Mesodermal cell (in vitro differentiated cells): ENCODE results near the gene KIAA0930.

Experiments used
- H3K27ac ChIP-seq: 2 replicates; pipeline ENCODE4 v1.7.0; 2013; ENCODE audit warnings: mild to moderate bottlenecking, low read depth, low read length, moderate library complexity; ENCODE audit not compliant: severe bottlenecking
- H3K36me3 ChIP-seq: 2 replicates; pipeline ENCODE4 v1.7.1; 2013; ENCODE audit warnings: mild to moderate bottlenecking, low read length, moderate library complexity; ENCODE audit not compliant: control insufficient read depth, insufficient read depth
- H3K4me1 ChIP-seq: one replicate; pipeline ENCODE4 v1.7.1; 2013; ENCODE audit warnings: mild to moderate bottlenecking, low read length; ENCODE audit not compliant: insufficient read depth, control insufficient read depth, poor library complexity, severe bottlenecking
- H3K4me3 ChIP-seq: 2 replicates; pipeline ENCODE4 v1.7.0; 2013; ENCODE audit warnings: low read length, control low read depth, mild to moderate bottlenecking; ENCODE audit not compliant: insufficient read depth, poor library complexity, severe bottlenecking; ENCODE audit errors: extremely low read depth
- H3K9me3 ChIP-seq: 2 replicates; pipeline ENCODE4 v1.7.1; 2013; ENCODE audit warnings: mild to moderate bottlenecking, low read length, moderate library complexity; ENCODE audit not compliant: control insufficient read depth
- WGBS, 2 experiments: methylation state at CpG; one replicate each; pipeline ENCODE4 v1.1.5; 2013; ENCODE audit warnings: missing lambda C conversion rate in 2 of 2; ENCODE audit not compliant: insufficient coverage in 2 of 2; 5-methylcytosine and 5-hydroxymethylcytosine counted together

Gene KIAA0930

GRCh38 chr22:45235101-45235777 is 5.5 kb downstream of the KIAA0930 start:
- no peaks in the 10 kb centered on the region for H3K9me3 ChIP-seq
- H3K4me1 ChIP-seq = peaks cover 16% of the 10 kb centered on the region
- no peak overlapping the region for H3K4me3 ChIP-seq
- peaks cover 10% of the 10 kb centered on the region for H3K36me3 ChIP-seq
- no peak overlapping the region for H3K27ac ChIP-seq
- WGBS, 2 experiments = 94 to 95% methylated on average over 23 of the region's 23 CpGs

- 94 to 98% methylated on average over 7 to 8 of the region's 10 CpGs for WGBS, 2 experiments
- H3K4me1 ChIP-seq = peaks cover 8% of the 10 kb centered on the region
- H3K4me3 ChIP-seq = no peak overlapping the region
- H3K9me3 ChIP-seq = no peaks in the 10 kb centered on the region
- peaks cover 10% of the 10 kb centered on the region for H3K36me3 ChIP-seq
- no peak overlapping the region for H3K27ac ChIP-seq
Measured at GRCh38 chr22:45233827-45234226, 6.9 kb downstream of the KIAA0930 start.

DNA sequence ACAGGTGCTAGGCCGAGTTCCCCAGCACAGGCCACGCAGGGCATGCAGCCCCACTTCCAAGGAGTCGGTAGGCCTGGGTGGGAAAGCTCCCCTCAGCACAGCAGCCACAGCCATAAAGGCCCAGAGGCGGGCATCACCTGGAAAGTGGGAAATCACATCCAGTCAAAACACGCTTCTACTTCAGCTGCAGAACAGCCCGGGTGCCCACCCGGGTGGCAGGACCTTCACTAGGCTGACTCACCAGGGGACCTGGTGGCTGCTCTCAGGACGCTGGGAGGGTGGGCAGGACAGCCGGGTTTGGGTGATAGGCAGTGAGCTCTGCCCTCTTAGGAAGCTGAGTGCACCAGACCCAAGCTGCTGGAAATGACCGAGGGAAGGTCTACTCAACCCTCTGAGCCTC is 7.3 kb downstream of the KIAA0930 start:
- no peak overlapping the region for H3K4me3 ChIP-seq
- 92% methylated on average over 8 to 9 of the region's 10 CpGs for WGBS, 2 experiments
- no peaks in the 10 kb centered on the region for H3K9me3 ChIP-seq
- no peak overlapping the region for H3K27ac ChIP-seq
- H3K36me3 ChIP-seq = peaks cover 10% of the 10 kb centered on the region
- H3K4me1 ChIP-seq = peaks cover 8% of the 10 kb centered on the region

GRCh38 chr22:45231293-45231692 is 9.4 kb downstream of the KIAA0930 start:
- Histone ChIP-seq H3K27ac (no peak overlapping the region), H3K9me3 (no peaks in the 10 kb centered on the region), H3K4me1 (peaks cover 8% of the 10 kb centered on the region), H3K4me3 (no peak overlapping the region), H3K36me3 (peaks cover 4% of the 10 kb centered on the region)
- WGBS, 2 experiments = 76% methylated on average over 2 of the region's 2 CpGs; no CpG with 5 or more reads in 1 of the 2 experiments

DNA sequence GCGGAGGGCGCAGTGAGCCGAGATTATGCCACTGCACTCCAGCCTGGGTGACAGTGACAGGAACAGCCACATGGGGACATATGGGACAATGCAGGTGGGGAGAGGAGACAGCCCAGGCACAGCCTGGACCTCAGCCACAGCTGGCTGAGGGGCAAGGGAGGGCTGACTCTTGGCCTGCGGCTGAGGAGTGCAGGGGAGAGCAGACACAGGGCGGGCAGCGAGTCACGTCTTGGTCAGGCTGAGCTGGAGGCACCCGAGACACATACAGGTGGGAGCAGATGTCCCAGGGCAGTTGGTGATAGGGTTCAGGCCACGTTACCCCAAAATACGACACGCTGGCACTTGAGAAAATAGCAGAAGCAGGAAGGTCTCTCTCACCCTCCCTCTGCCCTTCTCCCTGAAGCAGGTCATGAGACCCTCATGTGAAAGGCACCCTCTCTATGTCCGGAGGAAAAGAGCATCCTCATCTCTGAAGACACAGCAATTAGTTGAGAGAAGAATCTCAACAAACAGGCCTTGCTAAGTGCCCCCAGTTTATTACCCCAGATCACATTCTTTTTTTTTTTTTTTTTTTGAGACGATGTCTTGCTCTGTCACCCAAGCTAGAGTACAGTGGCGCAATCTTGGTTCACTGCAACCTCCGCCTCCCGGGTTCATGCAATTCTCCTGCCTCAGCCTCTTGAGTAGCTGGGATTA is 10.5 kb downstream of the KIAA0930 start:
- no peak overlapping the region for H3K4me3 ChIP-seq
- peaks cover 8% of the 10 kb centered on the region for H3K4me1 ChIP-seq
- H3K36me3 ChIP-seq = peaks cover 4% of the 10 kb centered on the region
- H3K9me3 ChIP-seq = no peaks in the 10 kb centered on the region
- 89 to 90% methylated on average over 14 to 15 of the region's 16 CpGs for WGBS, 2 experiments
- H3K27ac ChIP-seq = no peak overlapping the region

DNA sequence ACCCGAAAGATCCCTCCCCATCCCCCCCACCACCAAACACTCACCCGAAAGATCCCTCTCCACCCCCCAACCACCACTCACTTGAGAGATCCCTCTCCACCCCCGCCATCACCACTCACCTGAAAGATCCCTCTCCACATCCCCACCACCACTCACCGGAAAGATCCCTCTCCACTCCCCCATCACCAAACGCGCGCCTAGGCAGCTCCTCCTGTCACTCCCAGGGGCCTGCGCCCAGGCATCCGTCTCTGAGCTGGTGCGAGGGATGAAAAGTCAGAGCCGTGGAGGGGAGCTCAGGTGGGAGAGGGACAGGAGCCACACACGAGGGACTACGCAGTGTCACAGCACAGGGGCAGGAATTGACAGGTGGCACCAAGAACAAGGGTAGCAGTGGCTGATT is 11.5 kb downstream of the KIAA0930 start:
- H3K9me3 ChIP-seq = no peaks in the 10 kb centered on the region
- WGBS, 2 experiments = 92% methylated on average over 6 of the region's 13 CpGs

GRCh38 chr22:45228401-45228754 is 12.3 kb downstream of the KIAA0930 start:
- Histone ChIP-seq H3K36me3 (peaks cover 4% of the 10 kb centered on the region), H3K27ac (no peak overlapping the region), H3K4me1 (peaks cover 13% of the 10 kb centered on the region), H3K9me3 (no peaks in the 10 kb centered on the region), H3K4me3 (no peak overlapping the region)
- 92 to 96% methylated on average over 6 to 7 of the region's 8 CpGs for WGBS, 2 experiments

More for the DNA sequence above, 11.5 kb downstream of the KIAA0930 start:
- no peak overlapping the region for H3K4me3 ChIP-seq
- peaks cover 4% of the 10 kb centered on the region for H3K36me3 ChIP-seq
- H3K4me1 ChIP-seq = peaks cover 8% of the 10 kb centered on the region
- H3K27ac ChIP-seq = no peak overlapping the region

DNA sequence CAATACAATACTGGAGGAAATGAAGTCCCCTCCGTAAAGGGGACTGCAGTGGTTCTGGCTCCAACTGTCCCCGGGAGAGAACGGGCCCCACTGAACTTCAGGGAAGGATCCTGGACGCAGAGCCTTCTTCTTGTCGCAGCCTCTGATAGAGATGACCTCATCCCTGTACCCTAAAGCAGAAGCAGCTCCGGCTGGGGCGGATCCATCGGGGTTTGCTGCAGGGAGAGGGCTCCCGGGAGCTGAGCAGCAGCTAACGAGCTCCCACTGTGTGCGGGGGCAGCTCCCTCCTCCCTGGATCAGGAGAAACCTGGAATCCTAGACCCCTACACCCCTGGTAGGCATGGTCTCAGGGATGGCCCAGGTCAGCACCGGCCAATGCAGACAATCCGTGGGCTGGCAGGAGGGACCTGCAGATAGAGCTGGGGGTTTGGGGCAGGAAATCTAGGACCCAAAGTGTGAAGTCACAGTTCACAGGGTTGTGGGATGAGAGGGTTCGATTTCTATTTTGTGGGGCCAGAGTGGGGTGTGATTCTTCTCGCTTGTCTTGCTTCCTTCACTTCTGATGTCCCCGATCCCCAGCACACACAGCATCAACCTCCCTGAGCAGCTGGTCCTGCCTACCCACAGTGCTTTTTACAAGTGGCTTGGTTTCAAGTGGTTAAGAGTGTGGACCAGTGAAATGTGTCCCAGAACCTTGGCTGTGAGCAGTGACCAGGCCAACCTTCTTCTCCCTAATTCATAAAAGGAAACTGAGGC is 12.9 kb downstream of the KIAA0930 start:
- H3K27ac ChIP-seq = no peak overlapping the region
- H3K9me3 ChIP-seq = no peaks in the 10 kb centered on the region
- no peak overlapping the region for H3K4me3 ChIP-seq
- peaks cover under 1% of the 10 kb centered on the region for H3K36me3 ChIP-seq
- WGBS, 2 experiments = 64 to 66% methylated on average over 6 to 14 of the region's 16 CpGs
- H3K4me1 ChIP-seq = peaks cover 15% of the 10 kb centered on the region

DNA sequence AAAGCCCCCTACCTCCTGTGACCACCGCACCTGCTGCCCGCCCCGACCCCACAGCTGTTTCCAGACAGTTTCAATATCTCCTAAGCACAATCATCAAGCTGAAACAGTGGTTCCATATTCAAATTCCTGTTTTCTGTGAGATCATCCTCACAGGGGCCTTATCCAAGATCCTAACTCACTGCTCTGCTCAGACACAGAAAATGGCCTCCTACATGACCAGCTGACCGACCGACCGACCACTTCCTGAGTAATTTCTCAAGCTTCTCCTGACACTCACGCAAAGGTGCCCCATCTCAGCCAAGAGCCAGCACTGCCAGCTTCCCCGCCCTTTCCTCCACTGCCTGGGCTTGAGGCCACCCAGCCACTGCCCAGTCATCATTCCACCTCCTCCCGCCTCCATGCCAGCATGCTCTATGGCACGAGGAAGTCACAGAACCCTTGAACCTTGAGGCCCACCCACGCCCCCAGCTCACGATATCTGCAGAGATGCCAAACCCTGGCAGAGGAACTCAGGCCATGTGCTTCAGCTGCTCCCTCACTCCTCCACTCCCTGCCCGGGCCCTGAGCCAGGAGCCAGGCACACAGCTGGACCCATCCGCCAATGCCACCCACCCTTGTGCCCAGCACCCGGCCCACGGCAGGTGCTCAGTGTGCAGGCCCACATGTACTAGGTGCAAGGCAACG is 14.0 kb downstream of the KIAA0930 start:
- Histone ChIP-seq H3K9me3 (no peaks in the 10 kb centered on the region), H3K4me1 (peaks cover 15% of the 10 kb centered on the region), H3K4me3 (no peak overlapping the region), H3K36me3 (no peaks in the 10 kb centered on the region), H3K27ac (no peak overlapping the region)
- WGBS, 2 experiments = 91 to 98% methylated on average over 13 to 15 of the region's 17 CpGs

DNA sequence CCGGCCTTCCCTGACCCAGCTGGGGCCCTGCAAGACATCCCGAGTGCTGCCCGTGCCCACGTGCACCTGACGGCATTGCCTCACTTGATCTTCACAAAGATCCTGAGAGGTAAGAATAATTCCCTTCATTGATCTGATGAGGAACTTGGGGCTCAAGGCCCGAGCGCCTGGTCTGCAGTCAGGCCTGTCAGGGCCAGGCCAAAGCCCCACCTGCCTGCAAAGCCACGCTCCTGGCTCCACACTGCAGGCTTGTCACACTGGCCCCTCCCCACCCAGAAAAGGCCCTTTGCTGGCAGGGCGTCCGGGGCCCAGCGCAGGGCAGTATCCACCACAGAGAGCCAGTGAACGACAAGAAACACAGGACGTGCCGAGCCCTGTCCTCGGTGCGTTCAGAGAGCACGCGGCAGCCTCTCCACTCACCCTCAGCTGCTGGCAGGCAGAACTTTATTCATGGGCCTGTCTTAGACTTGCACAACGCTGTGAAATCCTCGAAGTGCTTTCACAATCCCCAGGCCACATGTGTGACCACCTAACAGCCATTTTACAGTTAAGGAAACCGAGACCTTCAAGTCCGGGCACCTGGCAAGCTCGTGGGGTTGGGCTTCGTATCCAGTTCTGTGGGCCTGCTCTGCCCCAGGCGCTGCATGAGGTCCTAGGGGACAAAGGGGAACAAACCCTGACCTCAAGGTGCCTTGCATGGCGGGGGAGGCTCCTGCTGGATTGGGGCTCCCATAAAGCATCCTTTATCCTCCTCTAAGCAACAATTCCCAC is 14.8 kb downstream of the KIAA0930 start:
- 86 to 91% methylated on average over 22 to 25 of the region's 26 CpGs for WGBS, 2 experiments
- H3K4me1 ChIP-seq = peaks cover 11% of the 10 kb centered on the region
- no peak overlapping the region for H3K4me3 ChIP-seq
- no peak overlapping the region for H3K27ac ChIP-seq
- H3K9me3 ChIP-seq = no peaks in the 10 kb centered on the region
- no peaks in the 10 kb centered on the region for H3K36me3 ChIP-seq
